Measurements from ENCODE around the gene ZSCAN25.

- TF ChIP-seq, protein P1, sequence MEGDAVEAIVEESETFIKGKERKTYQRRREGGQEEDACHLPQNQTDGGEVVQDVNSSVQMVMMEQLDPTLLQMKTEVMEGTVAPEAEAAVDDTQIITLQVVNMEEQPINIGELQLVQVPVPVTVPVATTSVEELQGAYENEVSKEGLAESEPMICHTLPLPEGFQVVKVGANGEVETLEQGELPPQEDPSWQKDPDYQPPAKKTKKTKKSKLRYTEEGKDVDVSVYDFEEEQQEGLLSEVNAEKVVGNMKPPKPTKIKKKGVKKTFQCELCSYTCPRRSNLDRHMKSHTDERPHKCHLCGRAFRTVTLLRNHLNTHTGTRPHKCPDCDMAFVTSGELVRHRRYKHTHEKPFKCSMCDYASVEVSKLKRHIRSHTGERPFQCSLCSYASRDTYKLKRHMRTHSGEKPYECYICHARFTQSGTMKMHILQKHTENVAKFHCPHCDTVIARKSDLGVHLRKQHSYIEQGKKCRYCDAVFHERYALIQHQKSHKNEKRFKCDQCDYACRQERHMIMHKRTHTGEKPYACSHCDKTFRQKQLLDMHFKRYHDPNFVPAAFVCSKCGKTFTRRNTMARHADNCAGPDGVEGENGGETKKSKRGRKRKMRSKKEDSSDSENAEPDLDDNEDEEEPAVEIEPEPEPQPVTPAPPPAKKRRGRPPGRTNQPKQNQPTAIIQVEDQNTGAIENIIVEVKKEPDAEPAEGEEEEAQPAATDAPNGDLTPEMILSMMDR (IDR thresholded peaks at IDR 0.05): no peak
- no peak for TF ChIP-seq POLR2A (IDR thresholded peaks at IDR 0.05)
Measured at GRCh38 chr7:99594948-99595745, 21.6 kb upstream of the ZSCAN25 start.
